IMR-90 (cell line): ENCODE measurements around the gene PEAK1. TPM values are rescaled to one million over a fixed set of nuclear protein-coding genes. Genes with fewer than 3 reads are reported as not detected.

ENCODE experiments used
- ATAC-seq: fragments of 200-7000 bp; cut with Tn5 transposase; 2 replicates; pipeline ENCODE4 v1.9.1; 2020; ENCODE audit warnings: low read depth, mild to moderate bottlenecking, moderate library complexity
- BruUV-seq: library from RNA; stranded (reverse); fragments of 400-500 nt; replicated peaks from 2 replicates; lab custom pipeline; 2021; lab: Mats Ljungman, UMichigan
- CTCF ChIA-PET: fragments of 300-600 bp; formaldehyde crosslinking; extraction: SDS; loops from one replicate; lab custom pipeline; 2021; ENCODE audit warnings: antibody characterized with exemption; lab: Yijun Ruan, JAX
- POLR2A ChIA-PET: fragments of 300-600 bp; sonication (Branson Sonifier 250); formaldehyde crosslinking; loops from one replicate; lab custom pipeline; 2022; ENCODE audit warnings: antibody characterized with exemption; ENCODE audit not compliant: unreplicated experiment; lab: Charles Lee
- DNase-seq: peaks from one replicate; pipeline ENCODE4 v3.0.0; 2013
- H2AFZ ChIP-seq: replicated peaks from 2 replicates; pipeline ENCODE3; 2013; ENCODE audit warnings: low read length, mild to moderate bottlenecking; ENCODE audit not compliant: poor library complexity
- H2AK5ac ChIP-seq: 2 replicates; pipeline ENCODE4 v1.6.1; 2013; ENCODE audit warnings: low read depth, low read length, inconsistent platforms
- H2AK9ac ChIP-seq: replicated peaks from 2 replicates; pipeline ENCODE3; 2013; ENCODE audit warnings: mild to moderate bottlenecking, low read depth, low read length, moderate library complexity; ENCODE audit not compliant: poor library complexity
- H2BK120ac ChIP-seq: 2 replicates; pipeline ENCODE4 v1.6.1; 2013; ENCODE audit warnings: low read depth, low read length, inconsistent platforms
- H2BK15ac ChIP-seq: 3 replicates; pipeline ENCODE4 v1.6.1; 2013; ENCODE audit warnings: low read depth, low read length, inconsistent platforms
- H2BK20ac ChIP-seq: 2 replicates; pipeline ENCODE4 v1.6.1; 2013; ENCODE audit warnings: low read depth, mild to moderate bottlenecking, inconsistent platforms, low read length, moderate library complexity
- H2BK5ac ChIP-seq: 2 replicates; pipeline ENCODE4 v1.6.1; 2013; ENCODE audit warnings: mild to moderate bottlenecking, low read depth, low read length, inconsistent platforms; ENCODE audit not compliant: poor library complexity, severe bottlenecking
- H3K14ac ChIP-seq: replicated peaks from 2 replicates; pipeline ENCODE4 v1.6.1; 2013; ENCODE audit warnings: low read depth, low read length, inconsistent platforms
- H3K18ac ChIP-seq: 2 replicates; pipeline ENCODE4 v1.6.1; 2013; ENCODE audit warnings: low read depth, low read length, control low read depth
- H3K23ac ChIP-seq: 2 replicates; pipeline ENCODE4 v1.6.1; 2013; ENCODE audit warnings: low read depth, low read length, inconsistent platforms
- H3K27ac ChIP-seq: 2 replicates; pipeline ENCODE4 v1.5.1; 2013; ENCODE audit warnings: mild to moderate bottlenecking, control low read depth, low read length; ENCODE audit not compliant: insufficient read depth
- H3K27me3 ChIP-seq: 2 replicates; pipeline ENCODE4 v1.6.1; 2013; ENCODE audit warnings: low read length; ENCODE audit not compliant: control insufficient read depth, insufficient read depth
- H3K36me3 ChIP-seq: 2 replicates; pipeline ENCODE4 v1.6.1; 2013; ENCODE audit warnings: low read length, mixed read lengths; ENCODE audit not compliant: control insufficient read depth, insufficient read depth
- H3K4ac ChIP-seq: 2 replicates; pipeline ENCODE4 v1.6.1; 2013; ENCODE audit warnings: low read depth, low read length, inconsistent platforms
- H3K4me1 ChIP-seq: 2 replicates; pipeline ENCODE4 v1.6.1; 2013; ENCODE audit warnings: low read length, mixed read lengths; ENCODE audit not compliant: control insufficient read depth, insufficient read depth
- H3K4me2 ChIP-seq: 2 replicates; pipeline ENCODE4 v1.6.1; 2013; ENCODE audit warnings: low read depth, mild to moderate bottlenecking, control low read depth, low read length, moderate library complexity
- H3K4me3 ChIP-seq: 2 replicates; pipeline ENCODE4 v1.5.1; 2013; ENCODE audit warnings: low read depth, mild to moderate bottlenecking, control low read depth, low read length, moderate library complexity; ENCODE audit not compliant: insufficient read depth
- H3K56ac ChIP-seq: 2 replicates; pipeline ENCODE4 v1.6.1; 2013; ENCODE audit warnings: low read length, inconsistent platforms; ENCODE audit not compliant: insufficient read depth; ENCODE audit errors: extremely low read depth
- H3K79me1 ChIP-seq, 2 experiments: 2 replicates each; pipeline ENCODE4 v1.6.1; 2013; ENCODE audit warnings: low read length in 2 of 2, inconsistent platforms in 1 of 2, low read depth in 1 of 2
- H3K9ac ChIP-seq: 2 replicates; pipeline ENCODE4 v1.6.1; 2013; ENCODE audit warnings: low read depth, low read length, control low read depth
- H3K9me1 ChIP-seq: 2 replicates; pipeline ENCODE4 v1.6.1; 2013; ENCODE audit warnings: low read length, inconsistent platforms; ENCODE audit not compliant: insufficient read depth
- H3K9me3 ChIP-seq: 2 replicates; pipeline ENCODE4 v1.6.1; 2013; ENCODE audit warnings: low read length; ENCODE audit not compliant: control insufficient read depth, insufficient read depth
- H4K20me1 ChIP-seq: 2 replicates; pipeline ENCODE4 v1.6.1; 2013; ENCODE audit warnings: low read length, inconsistent platforms; ENCODE audit not compliant: insufficient read depth
- H4K5ac ChIP-seq: 2 replicates; pipeline ENCODE4 v1.6.1; 2013; ENCODE audit warnings: mild to moderate bottlenecking, low read depth, low read length, control low read depth
- H4K8ac ChIP-seq, 2 experiments: 2 replicates each; pipeline ENCODE4 v1.6.1; 2013; ENCODE audit warnings: low read depth in 2 of 2, low read length in 2 of 2, control low read depth in 1 of 2, inconsistent platforms in 1 of 2
- H4K91ac ChIP-seq: 2 replicates; pipeline ENCODE4 v1.6.1; 2013; ENCODE audit warnings: low read depth, low read length, inconsistent platforms; ENCODE audit not compliant: insufficient read depth
- BHLHE40 ChIP-seq: fragments of 150-350 bp; IDR thresholded peaks from 2 replicates; pipeline ENCODE4 v1.6.1; 2016; ENCODE audit warnings: mild to moderate bottlenecking, low read depth, low read length
- CEBPB ChIP-seq: IDR thresholded peaks from 2 replicates; pipeline ENCODE4 v1.6.1; 2012; ENCODE audit warnings: low read depth, low read length, improper control_type of control experiment
- CHD1 ChIP-seq: IDR thresholded peaks from 2 replicates; pipeline ENCODE4 v1.6.1; 2012; ENCODE audit warnings: low read depth, low read length, improper control_type of control experiment
- FOS ChIP-seq: fragments of 150-350 bp; IDR thresholded peaks from 2 replicates; pipeline ENCODE4 v1.6.1; 2016; ENCODE audit warnings: low read depth, low read length
- POLR2A ChIP-seq: IDR thresholded peaks from 2 replicates; pipeline ENCODE4 v1.6.1; 2012; ENCODE audit warnings: mild to moderate bottlenecking, low read depth, low read length
- RCOR1 ChIP-seq: IDR thresholded peaks from 2 replicates; pipeline ENCODE4 v1.6.1; 2012; ENCODE audit warnings: mild to moderate bottlenecking, low read length, improper control_type of control experiment; ENCODE audit not compliant: insufficient replicate concordance
- SMC3 ChIP-seq: fragments of 150-350 bp; IDR thresholded peaks from 2 replicates; pipeline ENCODE4 v1.6.1; 2016; ENCODE audit warnings: low read depth, mild to moderate bottlenecking, antibody characterized with exemption, low read length, moderate library complexity
- WGBS, 2 experiments: methylation state at CpG; one replicate each; pipeline versions ENCODE4 v1.1.5 to v1.1.7; 2013; ENCODE audit warnings: missing lambda C conversion rate in 2 of 2; ENCODE audit not compliant: insufficient read length in 1 of 2; ENCODE audit errors: extremely low coverage in 2 of 2; 5-methylcytosine and 5-hydroxymethylcytosine counted together
- dilution Hi-C: fragments of 300-500 bp; cut with HindIII; formaldehyde crosslinking; loops from one replicate; pipeline ENCODE4 v1.14.3; 2018; ENCODE audit warnings: low sequenced_read_pairs; ENCODE audit not compliant: unreplicated experiment
- in situ Hi-C: fragments of 300-500 bp; cut with MboI; formaldehyde crosslinking; loops from 3 replicates; pipeline ENCODE4 v1.14.3; 2019; ENCODE audit warnings: low sequenced_read_pairs, inconsistent platforms, mixed read lengths
- intact Hi-C: fragments of 100-400 bp; cut with micrococcal nuclease; formaldehyde crosslinking; loops from 2 replicates; pipeline ENCODE4 v1.10.0; 2022
- polyA plus RNA-seq, 3 experiments: library from polyadenylated mRNA; depleted of rRNA; stranded (reverse); fragments of >200 nt; gene quantifications; 2 replicates each; pipeline ENCODE4 v1.2.3, GENCODE V29; 2012; ENCODE audit warnings: low replicate concordance in 1 of 3
- total RNA-seq: library from RNA; depleted of rRNA; stranded (reverse); fragments of >200 nt; gene quantifications from 2 replicates; pipeline ENCODE4 v1.2.3, GENCODE V29; 2012
- TF ChIP-seq, protein P1 (sequence below): fragments of 150-350 bp; IDR thresholded peaks from 2 replicates; pipeline ENCODE4 v1.6.1; 2016; ENCODE audit warnings: low read depth, mild to moderate bottlenecking, low read length, moderate library complexity, borderline replicate concordance

PEAK1 gene
- total and polyA plus RNA-seq, 2 of the 4 experiments (the other 2 are of a cell fraction), result 21.5 to 43.9 TPM

GRCh38 chr15:77083381-77084160 lies 336.3 kb downstream of the PEAK1 start:
- no TSS peak for BruUV-seq
- intact Hi-C loops (no loop called here), in situ Hi-C loops (no loop called here), dilution Hi-C loops (no loop called here)
- Histone ChIP-seq H4K20me1 (no peaks in the 10 kb centered on the region), H3K56ac (no peak overlapping the region), H4K8ac (no peak overlapping the region), H3K9me1 (peaks cover 13% of the 10 kb centered on the region), H2BK20ac (no peak overlapping the region), H2BK120ac (no peak overlapping the region), H3K4ac (no peak overlapping the region), H3K14ac (no peak overlapping the region), H3K4me3 (no peak overlapping the region), H2AK9ac (no peak overlapping the region), H3K9ac (no peak overlapping the region), H3K23ac (no peak overlapping the region), H3K9me3 (no peaks in the 10 kb centered on the region), H3K4me2 (no peak overlapping the region; the same call in 1 of the 2 replicates), H3K18ac (no peak overlapping the region; the same call in 1 of the 2 replicates), H3K4me1 (peaks cover 18% of the 10 kb centered on the region), H2AFZ (peak overlapping the region; percentile 69), H4K5ac (no peak overlapping the region), H3K27ac (no peak overlapping the region), H4K91ac (no peak overlapping the region), H3K79me1 (no peaks in the 10 kb centered on the region), H3K27me3 (no peaks in the 10 kb centered on the region), H2AK5ac (no peak overlapping the region), H3K36me3 (no peaks in the 10 kb centered on the region), H2BK5ac (no peak overlapping the region), H2BK15ac (no peak overlapping the region)
- DNase-seq (peak; percentile 15), ATAC-seq (peak; percentile 33; the same call in 1 of the 2 replicates)
- POLR2A ChIA-PET, result no interaction called here
- TF ChIP-seq CHD1, result no peak
- TF ChIP-seq RCOR1, result no peak
- TF ChIP-seq, protein P1, sequence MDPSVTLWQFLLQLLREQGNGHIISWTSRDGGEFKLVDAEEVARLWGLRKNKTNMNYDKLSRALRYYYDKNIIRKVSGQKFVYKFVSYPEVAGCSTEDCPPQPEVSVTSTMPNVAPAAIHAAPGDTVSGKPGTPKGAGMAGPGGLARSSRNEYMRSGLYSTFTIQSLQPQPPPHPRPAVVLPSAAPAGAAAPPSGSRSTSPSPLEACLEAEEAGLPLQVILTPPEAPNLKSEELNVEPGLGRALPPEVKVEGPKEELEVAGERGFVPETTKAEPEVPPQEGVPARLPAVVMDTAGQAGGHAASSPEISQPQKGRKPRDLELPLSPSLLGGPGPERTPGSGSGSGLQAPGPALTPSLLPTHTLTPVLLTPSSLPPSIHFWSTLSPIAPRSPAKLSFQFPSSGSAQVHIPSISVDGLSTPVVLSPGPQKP, result no peak
- no peak for TF ChIP-seq SMC3
- TF ChIP-seq BHLHE40, result no peak
- TF ChIP-seq CEBPB, result no peak
- no peak for TF ChIP-seq FOS
- TF ChIP-seq POLR2A, result no peak
- WGBS, 2 experiments, result 39% methylated on average over 14 of the region's 21 CpGs; no CpG with 5 or more reads in 1 of the 2 experiments
- CTCF ChIA-PET, result no interaction called here
